Effector CD8-positive, alpha-beta T cell (primary cell): ENCODE measurements around the gene SCGB1A1.

Source experiments
- DNase-seq: peaks from one replicate; lab custom pipeline; 2025; lab: John Stamatoyannopoulos, UW

Gene SCGB1A1

DNA sequence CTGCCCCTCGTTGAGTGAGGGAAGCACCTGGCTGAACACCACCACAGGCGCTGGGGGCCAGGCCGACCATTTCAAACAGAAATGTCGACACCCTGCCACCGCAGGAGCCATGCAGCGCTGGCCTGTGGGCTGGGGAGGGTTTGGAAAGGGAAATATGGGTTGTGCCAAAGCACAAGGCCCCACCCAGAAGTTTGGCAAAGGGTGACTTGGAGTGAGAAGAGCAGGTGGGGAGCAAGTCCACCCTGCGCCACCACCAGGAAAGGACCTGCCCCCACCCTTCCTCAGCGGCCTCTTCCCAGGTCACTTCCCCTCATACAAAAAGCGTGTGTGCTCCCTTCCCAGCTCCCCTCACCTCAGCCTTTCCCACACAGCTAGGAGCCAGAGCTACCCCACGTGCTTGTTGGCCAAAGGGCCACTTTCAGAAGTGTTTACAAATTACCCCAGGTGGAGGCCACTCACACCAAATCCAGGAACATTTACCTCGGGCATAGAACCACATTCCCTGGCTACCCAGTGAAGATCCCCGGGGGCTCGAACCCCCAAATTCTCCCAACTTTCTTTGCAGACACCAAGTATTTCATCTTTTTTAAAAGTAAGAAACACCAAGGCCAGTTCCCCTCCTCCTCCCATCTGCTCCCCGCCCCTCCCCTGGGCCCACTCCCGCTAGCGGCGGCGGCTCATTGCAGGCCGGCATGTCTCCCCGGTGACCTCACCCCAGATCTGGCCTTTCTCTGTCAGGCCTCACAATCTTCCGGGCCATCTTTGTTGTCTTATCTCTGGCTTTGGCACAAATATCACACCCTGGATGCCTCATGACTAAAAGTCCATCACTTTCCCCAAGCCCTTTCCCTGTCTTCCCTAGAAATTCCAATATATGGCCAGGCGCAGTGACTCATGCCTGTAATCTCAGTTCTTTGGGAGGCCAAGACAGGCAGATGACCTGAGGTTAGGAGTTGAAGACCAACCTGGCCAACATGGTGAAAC lies 20.5 kb upstream of the SCGB1A1 start:
- DNase-seq = no peak

DNA sequence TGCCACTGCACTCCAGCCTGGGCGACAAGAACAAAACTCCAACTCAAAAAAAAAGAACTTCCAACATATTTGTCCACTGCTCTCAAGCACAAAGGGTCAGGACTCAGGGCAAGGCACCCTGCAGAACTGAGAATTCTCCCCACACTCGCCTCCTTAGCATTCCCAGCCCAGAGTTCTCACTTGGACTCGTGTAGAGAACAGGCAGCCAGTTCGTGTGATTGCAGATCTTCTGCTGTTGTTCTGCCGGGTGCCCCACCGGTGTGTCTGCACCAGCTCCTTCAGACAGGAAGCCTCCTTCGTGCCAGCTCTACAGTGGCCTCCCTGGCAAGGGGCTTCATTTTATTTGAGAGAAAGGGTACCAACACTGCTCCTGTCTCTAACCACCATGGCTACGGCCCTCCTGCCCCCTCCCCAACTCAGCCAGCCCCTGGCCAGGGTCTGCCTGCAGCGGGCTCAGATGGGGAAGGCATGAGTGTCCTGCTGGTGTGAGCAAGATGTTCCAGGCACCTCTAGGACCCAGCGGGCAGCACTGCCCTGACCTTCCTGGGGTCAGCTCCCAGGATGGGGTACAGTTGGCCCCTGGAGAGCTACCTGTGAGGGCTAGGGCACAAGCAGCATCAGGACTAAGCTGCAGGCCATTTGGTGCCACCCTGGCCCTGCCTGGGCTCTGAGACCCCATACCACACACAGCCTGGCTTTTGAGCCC lies 19.5 kb upstream of the SCGB1A1 start:
- no peak for DNase-seq

DNA sequence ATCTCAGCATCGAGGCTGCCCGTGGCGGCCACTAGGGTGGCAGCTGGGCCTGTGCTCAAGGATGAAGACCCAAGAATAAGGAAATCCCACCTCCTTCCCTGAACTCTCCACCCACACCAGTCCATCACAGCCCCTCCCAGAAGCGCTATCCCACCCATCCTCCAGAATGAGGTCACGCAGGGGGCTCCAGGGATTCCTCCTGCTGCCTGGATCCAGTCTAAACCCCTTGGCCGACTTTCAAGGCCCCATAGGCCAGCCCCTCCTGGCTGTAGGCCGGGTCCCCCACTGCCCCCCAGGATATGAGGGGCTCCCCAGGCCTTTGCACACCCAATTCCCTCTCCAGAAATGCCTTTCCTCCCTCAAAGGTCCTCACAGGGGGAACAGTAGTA lies 19.0 kb upstream of the SCGB1A1 start:
- DNase-seq = no peak

DNA sequence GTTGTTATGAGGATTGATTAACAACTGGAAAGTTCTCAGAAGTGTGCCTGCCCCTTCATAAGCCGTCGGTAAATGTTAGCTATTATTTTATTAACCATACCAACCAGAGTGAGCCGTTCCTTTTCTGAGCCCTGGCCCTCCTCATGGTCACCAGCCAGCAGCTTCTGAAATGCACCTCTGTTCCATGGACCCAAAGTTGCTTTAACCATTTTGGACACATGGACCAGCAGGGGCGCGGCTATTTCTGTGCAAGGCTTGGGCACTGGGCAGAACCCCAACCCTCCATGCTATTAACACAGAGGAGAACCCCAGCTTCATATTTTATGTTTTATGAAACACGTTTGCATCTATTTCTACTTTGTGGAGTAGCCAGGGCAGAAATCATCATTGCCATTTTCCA lies 18.6 kb upstream of the SCGB1A1 start:
- DNase-seq = no peak

DNA sequence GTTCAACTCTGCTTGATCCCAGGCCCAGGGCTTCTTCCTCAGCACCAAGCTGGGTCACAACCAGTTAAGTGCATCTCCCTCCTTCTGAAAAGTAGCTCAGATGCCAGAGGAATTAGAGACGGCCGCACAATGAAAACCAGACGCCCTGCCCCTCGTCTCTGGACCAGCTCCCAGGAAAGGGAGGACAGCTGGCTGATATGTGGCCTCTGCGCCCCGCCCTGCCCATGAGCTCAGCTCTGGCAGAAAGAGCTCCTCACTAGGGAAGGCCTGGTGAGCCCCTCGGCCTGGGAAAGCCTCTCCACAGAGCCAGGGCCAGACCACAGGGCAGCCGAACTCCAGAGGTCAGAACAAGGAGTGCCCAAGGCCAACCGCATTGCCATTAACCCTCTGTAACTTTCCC lies 18.1 kb upstream of the SCGB1A1 start:
- no peak for DNase-seq

DNA sequence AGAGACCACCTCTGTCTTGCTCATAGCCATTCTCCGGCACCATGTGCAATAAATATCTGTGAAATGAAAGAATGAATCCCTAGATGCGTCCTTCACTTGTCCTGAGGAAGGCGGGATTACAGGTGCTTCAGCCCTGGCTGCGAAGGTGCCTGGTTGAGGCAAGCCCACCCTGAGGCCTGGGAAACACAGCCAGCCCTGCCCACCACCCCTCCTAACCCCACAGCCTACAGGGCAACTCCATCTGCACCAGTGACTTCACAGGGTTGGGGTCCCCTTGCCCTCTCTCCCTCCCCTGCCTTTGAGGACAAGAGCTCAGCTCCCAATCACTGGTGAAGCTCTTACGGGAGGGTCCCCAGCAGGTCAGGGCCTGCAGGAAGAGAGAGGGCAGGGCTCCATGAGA lies 17.5 kb upstream of the SCGB1A1 start:
- no peak for DNase-seq

DNA sequence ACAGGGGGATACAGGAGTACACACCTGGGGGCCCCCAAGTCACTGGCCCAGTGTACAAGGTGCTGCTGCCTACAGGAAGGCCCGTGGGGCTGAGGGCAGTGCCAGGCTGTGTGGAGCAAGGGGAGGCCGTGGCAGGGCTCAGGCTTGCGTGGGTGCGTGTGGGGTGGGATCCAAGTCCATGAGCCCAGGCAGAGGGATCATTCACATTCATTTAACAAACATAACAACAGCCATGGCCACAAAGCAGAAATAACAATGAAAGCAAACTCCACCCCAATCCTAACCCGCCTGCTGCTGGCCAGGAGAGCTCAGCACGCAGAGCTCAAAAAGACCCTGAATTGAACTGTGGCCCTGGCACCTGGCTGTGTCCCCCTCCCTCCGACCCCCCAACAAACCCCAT lies 17.0 kb upstream of the SCGB1A1 start:
- no peak for DNase-seq

DNA sequence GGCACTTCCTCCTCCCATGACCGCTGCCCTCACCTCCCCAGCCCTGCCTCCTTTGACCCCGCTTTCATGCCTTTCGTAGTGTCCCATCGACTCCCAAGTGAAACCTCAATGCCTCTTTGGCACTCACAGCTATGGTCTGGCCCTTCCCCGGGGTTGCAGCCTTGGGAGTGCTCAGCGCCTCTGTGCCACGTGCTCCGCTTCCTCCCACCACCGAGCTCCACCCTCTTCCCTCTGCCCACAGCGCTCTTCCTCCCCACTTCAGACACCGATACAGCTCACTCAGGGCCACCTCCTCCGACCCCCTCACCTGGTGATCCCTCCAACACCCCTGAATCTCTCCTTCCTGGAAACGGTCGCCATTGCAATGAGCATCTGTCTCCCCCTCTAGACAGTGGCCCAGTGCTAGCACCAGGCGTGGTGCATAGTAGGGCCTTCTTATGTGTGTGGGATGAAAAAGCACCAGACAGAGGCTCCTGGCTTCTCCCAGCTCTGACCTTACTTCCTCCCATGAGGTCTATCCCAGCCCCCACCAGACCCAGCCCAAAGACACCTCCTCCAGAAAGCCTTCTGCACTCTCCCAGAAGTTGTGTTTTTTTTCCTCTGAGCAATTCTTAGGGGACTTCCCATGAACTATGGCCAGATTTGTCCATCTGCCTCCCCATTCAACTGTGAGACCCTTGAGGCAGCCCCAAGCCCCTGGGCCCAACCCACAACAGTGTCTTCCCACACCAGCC lies 16.4 kb upstream of the SCGB1A1 start:
- DNase-seq = peak; percentile 10

DNA sequence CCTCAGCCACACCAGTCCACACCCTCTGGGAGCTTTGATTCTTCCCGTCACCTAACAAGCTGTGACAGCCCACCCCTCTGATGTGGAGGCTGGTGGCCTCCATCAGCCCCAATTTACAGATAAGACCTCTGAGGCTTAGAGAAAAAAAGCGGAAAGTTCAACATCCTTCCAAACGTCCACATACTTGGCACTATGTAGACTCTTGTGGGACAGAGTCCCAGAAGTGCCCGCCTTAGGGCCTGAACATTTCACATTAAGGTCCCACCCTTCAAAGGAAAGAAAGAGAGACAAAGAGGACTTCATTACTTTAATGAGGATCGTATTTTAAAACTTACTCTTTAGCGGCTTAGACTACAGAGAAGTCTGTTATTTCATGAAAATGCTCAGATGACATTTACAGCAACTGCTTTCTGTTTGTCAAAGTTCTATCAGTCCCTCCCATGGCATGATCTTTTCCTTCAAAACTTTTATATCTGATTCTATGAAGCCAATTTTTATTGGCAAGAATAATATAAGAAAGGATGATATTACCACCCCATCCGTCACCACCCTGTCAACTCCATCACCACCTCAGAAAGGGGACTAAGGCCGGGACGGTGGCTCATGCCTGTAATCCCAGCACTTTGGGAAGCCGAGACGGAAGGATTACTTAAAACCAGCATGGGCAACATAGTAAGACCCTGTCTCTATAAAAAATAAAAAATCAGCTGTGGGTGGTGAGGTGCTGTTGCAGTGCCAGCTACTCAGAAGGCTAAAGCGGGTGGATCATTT lies 15.7 kb upstream of the SCGB1A1 start:
- no peak for DNase-seq

DNA sequence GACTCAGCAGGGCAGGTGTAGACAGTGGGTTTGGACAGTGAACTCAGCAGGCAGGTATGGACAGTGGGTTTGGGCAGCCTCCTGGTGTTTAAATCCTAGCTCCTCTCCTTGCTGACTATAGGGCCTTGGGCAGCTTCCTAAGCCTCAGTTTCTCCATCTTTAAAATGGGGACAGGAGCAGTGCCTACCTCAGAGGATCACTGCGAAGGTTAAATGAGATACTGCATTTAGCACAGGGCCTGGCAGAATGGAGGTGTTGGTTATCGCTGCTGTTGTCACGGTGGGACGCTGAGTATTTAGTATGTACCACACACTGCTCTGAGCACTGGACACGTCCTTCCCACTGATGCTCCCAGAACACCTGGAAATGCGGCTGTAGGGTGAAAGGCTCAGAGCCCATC lies 14.4 kb upstream of the SCGB1A1 start:
- DNase-seq = no peak

DNA sequence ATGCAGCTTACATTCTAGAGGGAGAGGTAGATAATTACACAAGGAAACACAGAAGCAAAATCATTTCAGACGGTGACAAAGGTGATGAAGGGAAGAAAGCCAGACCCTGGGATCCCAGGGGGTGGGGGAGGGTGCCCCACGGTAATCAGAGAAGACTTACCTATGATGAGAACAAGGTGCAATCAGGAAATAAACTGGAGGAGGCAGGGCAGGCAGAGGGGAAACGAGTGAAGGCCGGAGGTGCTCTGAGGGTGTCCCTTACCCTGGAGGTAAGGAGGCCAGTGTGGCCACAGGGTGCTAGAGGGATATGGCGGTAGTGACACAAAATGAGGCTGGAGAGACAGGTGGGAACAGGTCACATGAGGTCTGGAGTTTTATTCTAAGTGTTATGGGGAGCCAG lies 13.9 kb upstream of the SCGB1A1 start:
- DNase-seq = no peak

DNA sequence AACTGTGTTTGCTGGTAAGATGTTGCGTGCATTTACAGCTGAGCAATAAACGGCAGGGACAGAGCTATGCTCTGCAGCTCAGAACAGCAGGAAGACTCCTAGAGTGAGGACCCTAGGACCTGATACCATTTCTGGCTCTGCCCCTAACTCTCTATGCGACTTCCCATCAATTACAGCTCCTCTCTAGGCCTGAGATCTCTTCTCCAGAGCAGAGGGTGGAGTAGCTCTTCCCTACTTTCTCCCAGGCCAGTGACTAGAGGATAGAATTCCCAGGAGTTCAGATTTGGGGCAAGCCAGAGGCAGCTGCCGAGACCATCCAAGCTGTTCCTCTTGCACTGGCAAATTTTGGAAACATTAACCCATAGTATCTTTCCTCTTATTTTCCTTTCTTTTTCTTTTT lies 12.8 kb upstream of the SCGB1A1 start:
- DNase-seq = no peak

DNA sequence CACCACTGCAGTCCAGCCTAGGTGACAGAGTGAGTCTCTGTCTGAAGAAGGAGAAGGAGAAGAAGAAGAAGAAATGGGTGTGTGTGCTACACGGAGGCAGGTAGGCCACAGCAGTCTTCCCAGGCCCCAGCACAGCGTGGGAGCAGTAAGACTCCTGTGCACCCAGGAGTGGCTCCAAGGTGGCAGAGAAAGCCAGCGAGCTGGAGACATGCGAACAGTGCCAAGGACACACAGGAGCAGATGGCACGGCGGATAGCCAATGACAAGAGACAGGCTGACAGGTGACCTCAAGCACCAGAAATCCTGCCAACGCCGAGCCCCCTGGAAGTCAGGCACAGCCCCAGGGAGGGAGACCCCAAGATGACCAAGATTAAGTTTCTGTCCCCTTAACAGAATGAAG lies 9.0 kb upstream of the SCGB1A1 start:
- DNase-seq = no peak

DNA sequence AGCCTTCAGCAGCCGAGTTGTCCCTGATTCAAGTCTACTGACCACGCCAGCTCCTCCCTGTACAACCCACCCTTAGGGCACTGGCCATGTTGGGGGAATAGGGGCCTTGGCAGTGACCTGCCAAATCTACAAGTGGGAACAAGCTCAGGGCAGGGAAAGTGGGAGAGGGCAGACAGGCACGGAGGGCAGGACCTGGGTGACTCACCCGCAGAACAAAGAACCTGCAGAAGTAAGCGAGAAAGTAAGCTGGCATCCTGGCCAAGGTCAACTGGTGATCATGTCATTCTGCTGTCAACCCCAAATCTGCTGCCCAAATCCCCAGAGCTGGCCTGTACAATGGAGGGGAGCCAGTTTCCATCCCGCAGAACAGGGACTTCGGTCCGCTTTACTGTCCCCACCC lies 7.9 kb upstream of the SCGB1A1 start:
- DNase-seq = no peak

DNA sequence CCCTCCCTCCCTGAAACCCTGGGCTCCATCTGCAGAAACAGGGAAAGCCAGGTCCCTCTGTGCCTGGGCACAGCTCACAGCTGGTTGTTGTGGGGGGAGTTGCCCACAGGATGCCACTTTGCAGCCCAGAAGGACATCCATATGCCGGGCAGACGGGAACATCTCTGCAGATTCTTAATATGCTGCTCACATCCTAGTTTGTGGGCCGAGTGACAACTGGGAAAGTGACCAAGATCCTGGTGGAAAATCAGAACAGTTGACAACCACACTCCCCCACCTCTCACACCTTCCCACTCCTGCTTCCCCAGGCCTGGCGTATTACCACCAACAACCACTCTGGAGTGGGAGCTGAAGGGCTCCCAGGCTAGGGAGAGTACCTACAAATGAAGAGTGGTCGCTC lies 7.3 kb upstream of the SCGB1A1 start:
- no peak for DNase-seq

DNA sequence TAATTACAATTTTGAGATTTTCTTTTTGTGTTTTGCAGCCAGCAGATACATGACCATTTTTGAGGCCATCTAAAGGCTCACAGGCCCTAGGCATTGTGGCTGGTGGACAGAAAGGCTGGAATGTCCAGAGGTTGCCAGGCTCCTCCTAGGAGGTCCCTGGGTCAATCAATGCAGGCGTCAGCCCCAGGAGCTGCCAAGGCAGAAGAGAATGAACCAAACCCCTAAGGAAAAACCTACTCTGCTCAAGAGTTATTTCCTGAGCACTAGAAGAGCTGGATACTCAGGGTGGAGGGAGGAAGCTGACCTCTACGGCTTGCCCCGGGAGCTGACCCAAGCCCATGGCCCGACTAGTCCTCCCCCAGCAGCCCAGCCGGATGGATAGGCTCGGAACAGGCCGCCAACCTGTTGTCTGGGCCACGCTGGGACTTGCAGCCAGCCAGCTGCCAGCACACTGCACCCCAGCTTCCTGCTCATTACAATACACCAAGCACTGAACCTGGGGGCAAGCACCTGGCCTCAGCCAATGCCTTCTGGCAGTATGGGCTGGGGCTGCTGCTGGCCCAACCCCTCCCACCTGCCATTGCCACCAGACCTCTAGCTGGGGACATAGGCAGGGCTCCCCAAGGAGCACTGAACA lies 5.7 kb upstream of the SCGB1A1 start:
- DNase-seq = no peak

DNA sequence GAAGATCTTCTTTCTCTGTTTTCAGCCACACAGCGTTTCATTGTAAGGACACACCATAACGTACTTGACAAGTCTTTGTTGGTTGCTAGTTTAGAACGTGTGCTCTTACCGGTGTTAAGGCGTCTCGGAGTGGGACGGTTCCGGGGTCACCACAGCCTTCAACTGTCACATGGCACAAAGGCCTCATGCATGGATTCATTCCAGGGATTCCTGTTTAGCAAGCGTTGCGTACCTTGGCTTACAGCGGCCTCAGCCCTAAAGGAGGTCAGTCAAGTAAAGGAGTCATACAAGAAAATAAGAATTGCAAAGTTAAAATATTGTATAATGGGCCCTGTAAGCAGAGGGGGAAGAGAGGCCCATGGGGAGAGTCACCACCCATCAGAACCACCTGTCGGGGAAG lies 2.2 kb upstream of the SCGB1A1 start:
- DNase-seq = no peak

DNA sequence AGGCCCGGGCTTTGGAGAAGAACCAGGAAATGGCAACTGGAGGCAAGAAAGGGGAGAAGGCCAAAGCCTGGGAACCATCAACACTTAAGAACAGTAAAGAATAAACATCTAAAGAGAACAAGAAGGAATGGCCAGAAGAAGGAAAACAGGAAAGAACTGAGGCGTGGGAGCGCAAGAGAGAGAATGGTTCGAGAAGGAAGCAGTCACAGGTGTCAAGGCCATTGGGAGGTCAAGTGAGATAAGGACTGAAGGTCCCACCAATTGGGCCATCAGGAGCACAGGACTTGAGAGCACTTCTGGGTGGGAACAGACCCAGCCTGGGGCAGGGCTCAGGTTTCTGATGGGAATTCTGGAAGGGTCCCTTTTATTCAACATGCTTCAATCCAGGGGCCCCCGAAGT lies 697 bp upstream of the SCGB1A1 start:
- DNase-seq = no peak

DNA sequence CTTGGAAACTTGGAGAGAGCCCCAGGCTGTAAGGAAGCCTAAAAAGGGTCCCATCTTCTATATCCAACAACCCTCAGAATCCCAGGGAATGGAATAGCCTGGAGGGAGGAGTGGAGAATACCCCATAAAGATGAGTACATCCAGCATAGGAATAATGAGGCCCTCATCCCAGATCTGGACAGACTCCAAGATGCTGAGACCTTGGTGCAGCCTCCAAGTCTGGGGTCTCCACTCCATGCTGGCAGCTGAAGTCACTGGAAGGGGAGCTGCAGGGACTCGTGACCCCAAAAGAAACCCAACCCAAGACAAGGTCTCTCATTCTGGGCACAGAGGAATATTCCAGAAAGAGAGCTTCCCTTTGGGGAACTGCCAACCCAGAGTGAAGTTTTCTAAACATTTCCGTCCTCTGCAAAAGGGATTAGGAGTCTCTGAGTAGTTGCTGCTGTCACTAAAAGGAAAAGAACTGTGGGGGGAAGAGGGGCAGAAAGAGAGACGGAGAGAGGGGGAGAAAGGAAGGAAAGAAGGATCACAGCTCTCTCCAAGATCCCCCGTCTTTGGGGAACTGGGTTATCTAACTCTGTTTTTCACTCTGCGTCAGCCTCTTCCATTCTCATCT lies 589 bp downstream of the SCGB1A1 start:
- no peak for DNase-seq

DNA sequence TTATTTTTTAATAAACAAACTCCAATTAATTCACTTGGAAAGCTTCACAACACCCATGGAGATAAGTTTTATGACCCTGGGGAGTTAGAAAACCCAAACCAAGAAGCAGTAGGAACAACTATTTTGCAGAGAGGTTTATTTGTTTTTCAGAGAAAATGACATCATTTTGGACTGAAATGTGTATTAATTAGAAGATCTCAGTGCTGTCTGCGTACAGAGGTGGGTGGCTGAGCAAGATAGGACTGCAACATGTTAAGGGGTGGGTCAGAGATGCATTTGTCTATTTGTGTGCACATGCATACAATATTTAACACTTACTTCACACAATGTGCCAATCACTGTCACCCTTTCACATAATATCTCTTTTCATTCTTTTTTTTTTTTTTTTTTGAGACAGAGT lies 1.1 kb downstream of the SCGB1A1 start:
- no peak for DNase-seq

DNA sequence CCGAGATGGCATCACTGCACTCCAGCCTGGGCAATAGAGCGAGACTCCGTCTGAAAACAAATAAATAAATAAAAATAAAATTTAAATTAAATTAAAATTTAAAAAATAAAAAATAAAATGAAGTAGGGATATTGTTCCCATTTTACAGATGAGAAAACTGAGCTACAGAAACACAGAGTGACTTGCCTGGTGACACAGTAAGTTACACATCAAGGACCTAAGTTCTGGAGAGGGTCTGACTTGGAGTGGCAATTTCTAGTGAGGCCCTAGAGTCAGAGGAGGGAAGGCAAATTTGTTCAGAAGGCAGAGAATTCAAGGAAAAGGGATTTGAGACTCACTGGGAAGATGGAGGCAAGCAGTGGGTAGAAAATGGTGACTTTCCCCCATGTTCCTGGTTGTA lies 2.0 kb downstream of the SCGB1A1 start:
- no peak for DNase-seq
